A549 (cell line): ENCODE measurements around the gene DOCK1.

ENCODE experiments used
- EP300 ChIP-seq, 2 experiments: fragments of >200 bp; sonication (Bioruptor Twin); formaldehyde crosslinking; IDR thresholded peaks; 2 replicates in 1 of 2; 3 replicates in 1 of 2; pipeline ENCODE4 v1.6.1; 2016 to 2017
- ESRRA ChIP-seq: fragments of 150-350 bp; IDR thresholded peaks from 2 replicates; pipeline ENCODE4 v1.6.1; 2014; ENCODE audit warnings: mild to moderate bottlenecking, low read length, borderline replicate concordance
- JUN ChIP-seq, 2 experiments: fragments of >200 bp; sonication (Bioruptor Twin); formaldehyde crosslinking; IDR thresholded peaks; 2 replicates in 1 of 2; 3 replicates in 1 of 2; pipeline ENCODE4 v1.6.1; 2016 to 2017
- JUNB ChIP-seq: fragments of >200 bp; sonication (Bioruptor Twin); formaldehyde crosslinking; IDR thresholded peaks from 2 replicates; pipeline ENCODE4 v1.6.1; 2016
- MAZ ChIP-seq: fragments of 150-350 bp; IDR thresholded peaks from 2 replicates; pipeline ENCODE4 v1.6.1; 2014; ENCODE audit warnings: antibody characterized with exemption, low read depth, low read length, borderline replicate concordance
- MYC ChIP-seq: IDR thresholded peaks from 2 replicates; pipeline ENCODE4 v1.6.1; 2012; ENCODE audit warnings: mild to moderate bottlenecking, inconsistent platforms, low read length, improper control_type of control experiment, borderline replicate concordance
- NPAS2 ChIP-seq: fragments of 250-450 bp; sonication (Bioruptor Pico); IDR thresholded peaks from 2 replicates; pipeline ENCODE4 v1.8.0; 2022; ENCODE audit warnings: mild to moderate bottlenecking, moderate library complexity, borderline replicate concordance
- POLR2A ChIP-seq: IDR thresholded peaks from 2 replicates; pipeline ENCODE4 v1.6.1; 2012; ENCODE audit warnings: mild to moderate bottlenecking, low read length
- POLR2AphosphoS2 ChIP-seq: conservative IDR thresholded peaks from 2 replicates; pipeline ENCODE4 v1.6.1; 2012; ENCODE audit warnings: low read length, improper control_type of control experiment, inconsistent platforms
- RCOR1 ChIP-seq: fragments of 150-350 bp; IDR thresholded peaks from 2 replicates; pipeline ENCODE4 v1.6.1; 2014; ENCODE audit warnings: antibody characterized with exemption, low read length, low read depth
- RFX5 ChIP-seq: fragments of 450-650 bp; IDR thresholded peaks from 2 replicates; pipeline ENCODE4 v1.7.1; 2014; ENCODE audit warnings: antibody characterized with exemption, mild to moderate bottlenecking, moderate library complexity
- ZC3H11A ChIP-seq: fragments of 450-650 bp; IDR thresholded peaks from 2 replicates; pipeline ENCODE4 v1.6.1; 2014; ENCODE audit warnings: antibody characterized with exemption, mild to moderate bottlenecking
- TF ChIP-seq, protein P1 (sequence below): fragments of >200 bp; sonication (Bioruptor Twin); formaldehyde crosslinking; IDR thresholded peaks from 3 replicates; pipeline ENCODE4 v1.5.1; 2016
- TF ChIP-seq, protein P2 (sequence below): IDR thresholded peaks from 2 replicates; pipeline ENCODE4 v1.6.1; 2012

DNA sequence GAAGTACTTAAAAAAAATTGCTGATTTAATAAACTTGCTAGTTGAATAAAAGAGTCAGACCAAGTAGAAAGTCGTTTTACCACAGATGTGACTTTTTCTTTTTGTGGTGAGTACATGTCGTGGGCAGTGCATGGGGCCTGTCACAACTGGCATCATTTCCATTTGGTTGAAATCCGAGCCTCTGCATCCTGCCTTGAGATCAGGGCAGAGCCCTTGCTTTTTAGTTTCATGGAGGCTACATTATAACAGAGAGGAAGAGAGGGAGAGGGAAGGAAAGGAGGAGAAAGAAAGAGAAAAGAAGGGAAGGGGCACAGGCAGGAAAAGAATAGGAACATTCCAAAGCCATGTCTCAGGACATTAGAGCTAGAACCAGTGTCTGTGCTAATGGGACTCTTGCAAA, 311.6 kb downstream of the DOCK1 start:
- TF ChIP-seq EP300 (IDR thresholded peaks at IDR 0.05) (no peak), JUNB (no peak), MAZ (no peak), POLR2AphosphoS2 (no peak), RFX5 (no peak), NPAS2 (no peak), ZC3H11A (no peak), JUN (IDR thresholded peaks at IDR 0.05) (no peak), POLR2A (no peak), MYC (no peak), ESRRA (no peak), RCOR1 (no peak)
- TF ChIP-seq, protein P1, sequence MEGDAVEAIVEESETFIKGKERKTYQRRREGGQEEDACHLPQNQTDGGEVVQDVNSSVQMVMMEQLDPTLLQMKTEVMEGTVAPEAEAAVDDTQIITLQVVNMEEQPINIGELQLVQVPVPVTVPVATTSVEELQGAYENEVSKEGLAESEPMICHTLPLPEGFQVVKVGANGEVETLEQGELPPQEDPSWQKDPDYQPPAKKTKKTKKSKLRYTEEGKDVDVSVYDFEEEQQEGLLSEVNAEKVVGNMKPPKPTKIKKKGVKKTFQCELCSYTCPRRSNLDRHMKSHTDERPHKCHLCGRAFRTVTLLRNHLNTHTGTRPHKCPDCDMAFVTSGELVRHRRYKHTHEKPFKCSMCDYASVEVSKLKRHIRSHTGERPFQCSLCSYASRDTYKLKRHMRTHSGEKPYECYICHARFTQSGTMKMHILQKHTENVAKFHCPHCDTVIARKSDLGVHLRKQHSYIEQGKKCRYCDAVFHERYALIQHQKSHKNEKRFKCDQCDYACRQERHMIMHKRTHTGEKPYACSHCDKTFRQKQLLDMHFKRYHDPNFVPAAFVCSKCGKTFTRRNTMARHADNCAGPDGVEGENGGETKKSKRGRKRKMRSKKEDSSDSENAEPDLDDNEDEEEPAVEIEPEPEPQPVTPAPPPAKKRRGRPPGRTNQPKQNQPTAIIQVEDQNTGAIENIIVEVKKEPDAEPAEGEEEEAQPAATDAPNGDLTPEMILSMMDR: no peak
- TF ChIP-seq, protein P2, sequence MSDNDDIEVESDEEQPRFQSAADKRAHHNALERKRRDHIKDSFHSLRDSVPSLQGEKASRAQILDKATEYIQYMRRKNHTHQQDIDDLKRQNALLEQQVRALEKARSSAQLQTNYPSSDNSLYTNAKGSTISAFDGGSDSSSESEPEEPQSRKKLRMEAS: no peak
